HG03103 (cell line): Measurements from ENCODE around the gene CYP46A1.
"Not testable (repeated sequence)": the region's sequence is repeated elsewhere in the genome, so short reads cannot be mapped to it uniquely, and the experiment has no call there.

Experiments
- ATAC-seq: cut with Tn5 transposase; IDR thresholded peaks from one replicate; pipeline ENCODE4 v1.9.1; 2021; ENCODE audit warnings: low read depth; ENCODE audit not compliant: unreplicated experiment

Gene CYP46A1

GRCh38 chr14:99656171-99656570, 27.9 kb upstream of the CYP46A1 start:
- no peak for ATAC-seq

- no peak for ATAC-seq
Observed at GRCh38 chr14:99657645-99658155, 26.4 kb upstream of the CYP46A1 start.

DNA sequence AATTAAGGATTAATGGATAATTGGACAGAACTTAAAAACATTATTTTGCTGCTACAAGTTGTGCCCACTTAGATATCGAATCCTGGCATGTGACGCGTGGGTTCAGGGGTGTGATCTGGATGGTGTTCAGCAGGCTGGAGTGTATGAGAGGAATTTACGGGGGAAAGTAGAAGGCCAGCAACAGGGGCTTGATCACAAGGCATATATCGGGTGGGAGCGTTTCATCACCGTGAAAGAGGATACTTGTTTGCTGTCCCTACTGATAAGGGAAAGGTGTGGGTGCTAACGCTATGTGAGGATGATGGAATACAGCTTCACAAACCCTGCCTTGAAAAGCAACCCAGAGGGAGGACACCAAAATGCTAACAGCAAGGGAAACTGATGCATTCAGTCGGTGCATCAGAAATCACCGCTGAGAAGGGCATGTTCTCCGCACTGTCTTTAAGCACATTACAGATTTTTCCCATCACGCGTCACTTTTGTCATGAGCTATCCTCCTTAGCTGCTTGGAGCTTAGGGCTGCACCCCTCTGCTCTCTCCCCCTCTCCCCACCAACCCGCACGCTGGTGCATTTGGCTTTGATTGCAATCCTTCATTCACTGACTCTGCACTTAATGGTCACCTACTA, 25.8 kb upstream of the CYP46A1 start:
- no peak for ATAC-seq

DNA sequence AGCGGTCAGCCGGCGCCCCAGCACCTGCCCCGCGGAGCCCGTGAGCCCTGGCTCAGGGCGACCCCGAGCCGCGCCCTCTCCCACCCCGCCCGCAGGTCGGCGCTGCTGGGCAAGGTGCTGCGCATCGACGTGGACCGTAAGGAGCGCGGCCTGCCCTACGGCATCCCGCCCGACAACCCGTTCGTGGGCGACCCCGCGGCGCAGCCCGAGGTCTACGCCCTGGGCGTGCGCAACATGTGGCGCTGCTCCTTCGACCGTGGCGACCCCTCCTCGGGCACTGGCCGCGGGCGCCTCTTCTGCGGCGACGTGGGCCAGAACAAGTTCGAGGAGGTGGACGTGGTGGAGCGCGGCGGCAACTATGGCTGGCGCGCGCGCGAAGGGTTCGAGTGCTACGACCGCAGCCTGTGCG, 24.8 kb upstream of the CYP46A1 start:
- no peak for ATAC-seq

DNA sequence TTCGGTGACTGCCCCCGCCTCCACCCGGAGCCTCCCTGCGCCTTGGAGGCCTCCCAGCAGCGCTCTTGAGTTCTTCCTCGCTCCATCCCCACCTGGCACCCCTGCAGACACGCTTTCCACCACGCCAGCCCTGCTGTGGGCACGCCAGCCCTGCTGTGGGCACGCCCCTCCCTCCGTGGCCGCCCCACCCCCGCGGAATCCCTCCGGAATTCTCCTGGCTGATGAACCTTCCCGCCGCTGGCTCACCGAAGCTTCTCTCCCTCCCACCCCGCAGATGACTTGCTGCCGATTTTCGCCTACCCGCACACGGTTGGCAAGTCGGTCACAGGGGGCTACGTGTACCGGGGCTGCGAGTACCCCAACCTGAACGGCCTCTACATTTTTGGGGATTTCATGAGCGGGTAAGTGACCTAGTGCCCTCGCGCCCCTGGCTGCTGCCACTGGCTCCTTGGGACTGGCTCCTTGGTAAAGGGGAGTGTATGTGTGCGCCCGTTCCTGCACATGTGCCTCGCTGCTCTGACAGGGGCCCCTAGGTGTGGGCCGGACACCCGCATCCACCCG, 24.0 kb upstream of the CYP46A1 start:
- ATAC-seq: no peak

DNA sequence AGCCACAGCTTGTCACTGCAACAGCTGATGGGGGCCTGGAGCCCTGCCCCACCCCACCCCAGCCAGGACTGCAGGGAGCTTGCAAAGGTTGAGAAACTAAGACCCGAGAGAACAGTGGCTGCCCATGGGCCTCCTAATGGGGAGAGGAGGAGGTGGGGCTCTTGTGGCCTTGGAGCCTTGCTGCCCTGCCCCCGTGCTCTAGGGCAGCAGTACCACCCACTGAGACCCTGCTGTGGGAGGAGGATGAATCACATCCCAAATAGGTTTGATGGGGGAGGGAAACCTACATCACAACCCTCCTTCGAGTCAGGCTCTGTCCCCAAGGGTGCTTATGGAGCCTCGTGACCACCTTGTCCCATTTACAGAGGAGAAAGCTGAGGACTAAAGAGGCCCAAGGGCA, 23.3 kb upstream of the CYP46A1 start:
- no peak for ATAC-seq

DNA sequence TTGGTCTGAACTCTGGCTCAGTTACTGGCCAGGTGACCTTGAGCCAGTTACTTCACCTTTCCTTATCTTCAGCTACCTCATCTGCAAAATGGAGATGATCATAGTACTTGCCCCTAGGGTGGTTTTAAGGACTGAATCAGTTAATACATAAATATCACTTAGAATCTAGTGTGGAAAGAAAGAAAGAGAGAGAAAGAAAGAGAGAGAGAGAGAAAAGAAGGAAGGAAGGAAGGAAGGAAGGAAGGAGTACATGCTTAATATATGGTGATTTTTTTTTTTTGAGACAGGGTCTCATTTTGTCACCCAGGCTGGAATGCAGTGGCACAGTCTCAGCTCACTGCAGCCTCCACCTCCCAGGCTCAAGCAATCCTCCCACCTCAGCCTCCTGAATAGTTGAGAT, 22.9 kb upstream of the CYP46A1 start:
- not testable (repeated sequence) for ATAC-seq

DNA sequence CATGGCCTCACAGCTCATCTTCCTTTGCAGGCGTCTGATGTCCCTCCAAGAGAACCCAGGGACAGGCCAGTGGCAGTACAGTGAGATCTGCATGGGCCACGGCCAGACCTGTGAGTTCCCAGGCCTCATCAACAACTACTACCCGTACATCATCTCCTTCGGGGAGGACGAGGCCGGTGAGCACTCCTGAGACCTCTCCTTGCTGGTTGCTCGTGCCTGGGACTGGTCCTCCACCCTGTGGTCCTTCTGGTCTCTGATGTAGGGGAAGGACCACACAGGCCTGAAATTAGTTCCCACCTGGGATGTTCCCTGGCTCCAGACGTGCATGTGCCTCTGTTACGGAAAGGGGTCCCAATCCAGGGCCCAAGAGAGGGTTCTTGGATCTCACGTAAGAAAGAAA, 21.3 kb upstream of the CYP46A1 start:
- ATAC-seq: no peak

- no peak for ATAC-seq
Observed at GRCh38 chr14:99663386-99664057, 20.6 kb upstream of the CYP46A1 start.

DNA sequence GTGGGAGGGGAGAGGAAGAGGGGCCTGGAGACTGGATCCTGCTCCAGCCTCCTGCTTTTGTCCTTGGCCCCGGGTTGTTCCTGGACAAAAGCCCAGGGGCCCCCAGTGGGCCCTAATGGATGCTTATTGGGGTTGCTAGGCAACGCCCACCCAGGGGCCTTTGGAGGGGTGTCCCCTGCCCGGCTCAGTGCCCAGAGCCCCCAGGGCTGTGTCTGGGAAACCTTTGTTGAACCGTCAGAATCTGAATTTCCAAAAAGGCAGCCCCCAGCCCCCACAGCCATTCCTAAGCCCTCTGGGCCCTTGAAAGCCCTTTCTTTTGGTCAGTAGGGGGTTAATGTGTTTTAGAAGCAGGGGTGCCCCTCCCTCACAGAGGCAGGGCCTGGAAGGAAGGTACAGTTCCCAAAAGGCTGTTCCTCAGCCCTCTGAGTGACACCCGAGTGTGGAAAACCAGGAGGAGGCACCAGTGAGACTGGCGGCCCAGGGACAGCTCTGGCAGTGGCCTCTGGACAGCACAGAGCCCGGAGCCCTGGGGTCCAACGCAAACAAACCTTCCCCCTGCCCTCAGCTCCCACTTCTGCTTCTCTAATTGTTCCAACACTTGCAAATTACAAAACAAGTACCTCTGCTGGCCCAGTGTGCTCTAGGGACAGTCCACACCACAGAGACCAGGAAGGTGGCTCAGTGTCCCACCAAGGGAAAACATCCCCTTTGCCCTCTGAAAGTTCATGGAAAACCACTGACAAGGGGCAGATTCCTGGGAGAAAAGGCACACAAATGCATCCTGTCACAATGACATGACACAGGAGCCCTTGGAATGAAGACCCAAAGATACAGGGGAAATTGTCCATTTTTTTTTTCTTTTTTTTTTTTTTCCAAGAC, 19.8 kb upstream of the CYP46A1 start:
- no peak for ATAC-seq

- ATAC-seq: no peak
Observed at GRCh38 chr14:99664937-99665273, 19.2 kb upstream of the CYP46A1 start.

DNA sequence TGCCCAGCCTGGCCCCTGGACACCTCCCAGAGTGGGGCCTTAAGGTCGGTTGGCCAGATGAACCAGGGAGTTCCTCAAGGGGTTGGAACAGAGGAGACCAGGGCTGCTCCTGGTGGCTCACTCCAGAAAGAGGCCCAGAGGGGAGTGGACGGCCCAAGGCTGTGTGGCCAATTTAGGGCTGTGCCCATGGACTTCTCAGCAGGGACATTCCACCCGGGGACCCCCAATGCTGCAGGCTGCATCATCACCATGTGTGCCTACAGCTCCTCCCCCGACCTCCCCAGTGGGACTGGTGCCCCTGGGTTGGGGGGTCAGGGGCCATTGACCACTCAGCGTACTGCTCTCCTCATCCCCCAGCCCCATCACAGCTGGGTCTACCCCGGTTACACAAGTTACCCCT, 17.6 kb upstream of the CYP46A1 start:
- ATAC-seq: no peak

DNA sequence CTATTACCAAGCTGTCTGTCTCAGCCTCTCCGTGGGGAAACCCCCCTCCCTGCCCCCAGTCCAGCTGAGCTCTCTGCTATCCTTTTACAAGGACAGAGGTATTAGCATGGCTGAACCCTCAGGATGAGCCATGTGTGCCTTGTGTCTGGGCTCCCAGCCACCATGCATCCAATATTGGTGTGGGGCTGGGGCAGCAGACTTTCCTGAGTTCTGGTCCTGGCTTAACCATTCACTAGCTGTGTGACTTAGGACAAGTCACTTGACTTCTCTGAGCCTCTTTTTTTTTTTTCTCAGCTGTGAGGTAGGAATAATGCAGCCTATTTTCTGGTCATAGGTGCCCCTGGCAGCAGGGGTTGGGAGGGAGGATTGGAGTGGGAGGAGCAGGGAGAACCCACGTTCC, 17.1 kb upstream of the CYP46A1 start:
- no peak for ATAC-seq

- no peak for ATAC-seq
Observed at GRCh38 chr14:99667821-99668220, 16.3 kb upstream of the CYP46A1 start.

DNA sequence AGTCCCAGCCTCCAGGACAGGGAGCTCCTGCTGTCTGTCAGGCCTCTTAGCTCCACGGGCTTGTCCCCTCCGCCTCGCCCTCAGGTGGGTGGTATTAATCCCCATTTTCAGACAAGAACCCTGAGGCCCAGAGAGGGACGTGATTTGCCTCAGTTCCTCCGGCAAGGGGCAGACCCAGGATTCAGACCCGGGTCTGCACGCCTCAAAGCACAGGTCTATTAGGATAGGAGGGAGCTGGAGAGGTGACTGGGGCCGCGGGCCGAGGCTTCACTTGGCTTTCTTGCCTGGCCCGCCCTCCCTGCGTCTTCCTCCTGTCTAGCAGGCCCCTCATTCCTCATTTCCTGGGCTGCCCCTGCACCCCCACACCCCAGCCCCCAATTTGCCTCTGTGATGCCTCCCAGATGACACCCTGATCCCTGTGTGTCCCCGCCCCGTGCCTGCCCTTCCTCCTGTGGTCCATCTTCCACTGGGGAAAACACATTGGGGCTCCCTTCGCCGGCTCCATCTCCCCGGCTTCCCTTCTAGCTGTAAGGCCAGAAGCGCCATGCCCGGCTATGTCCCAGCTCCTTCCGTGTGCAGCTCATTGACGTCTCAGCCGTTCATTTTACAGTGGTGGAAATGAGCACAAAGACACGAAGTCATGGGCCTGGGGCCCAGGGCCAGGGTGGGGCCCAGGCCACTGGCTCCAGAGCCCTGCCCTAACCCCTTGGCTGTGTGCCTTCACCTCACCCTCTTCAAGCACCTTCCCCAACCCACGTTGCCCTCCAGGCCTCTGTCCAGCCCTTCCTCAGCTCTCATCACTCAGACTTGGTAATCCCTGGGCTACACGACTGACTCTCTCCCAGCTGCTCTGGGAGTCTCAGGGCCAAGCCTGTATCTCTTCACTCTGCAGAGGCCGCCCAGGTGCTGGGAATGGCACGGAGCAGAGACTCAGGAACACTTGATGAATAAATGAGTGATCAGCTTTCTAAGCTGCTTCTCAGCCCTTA, 15.5 kb upstream of the CYP46A1 start:
- no peak for ATAC-seq

GRCh38 chr14:99670361-99671234, 13.5 kb upstream of the CYP46A1 start:
- ATAC-seq: no peak

GRCh38 chr14:99671235-99672224, 12.6 kb upstream of the CYP46A1 start:
- no peak for ATAC-seq
